A673 (cell line): Measurements from ENCODE around the gene SCRT2.

Experiments
- EZH2 ChIP-seq: fragments of 200-600 bp; sonication (generic); IDR thresholded peaks from 2 replicates; pipeline ENCODE4 v1.6.1; 2017; ENCODE audit warnings: borderline replicate concordance, low read depth, mild to moderate bottlenecking, mixed read lengths, antibody characterized with exemption, low read length; ENCODE audit not compliant: poor library complexity, severe bottlenecking
- TF ChIP-seq, protein P1 (sequence below): fragments of 300-800, 200-600 bp; sonication (generic); conservative IDR thresholded peaks from 2 replicates; pipeline ENCODE4 v1.5.1; 2017; ENCODE audit warnings: low read depth, mild to moderate bottlenecking, antibody characterized with exemption, low read length, moderate library complexity, mixed read lengths

DNA sequence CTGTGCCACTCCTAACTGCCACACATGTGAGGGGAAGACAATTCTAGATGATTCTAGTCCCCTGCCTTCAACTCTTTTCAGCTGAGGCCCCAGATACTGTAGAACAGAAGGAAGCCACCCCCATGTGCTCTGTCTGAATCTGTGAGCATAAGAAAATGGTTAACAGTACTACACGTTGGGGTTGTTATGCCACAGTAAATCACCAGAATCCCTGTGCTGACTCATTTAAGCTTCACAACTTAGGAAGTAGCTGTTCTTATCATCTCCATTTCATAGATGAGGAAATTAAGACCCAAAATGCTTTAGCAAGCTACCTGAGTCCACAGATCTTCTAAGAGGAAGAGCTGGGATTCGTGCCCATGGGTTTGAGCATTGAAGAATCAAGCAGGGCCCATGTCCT, 27.4 kb upstream of the SCRT2 start:
- TF ChIP-seq, protein P1, sequence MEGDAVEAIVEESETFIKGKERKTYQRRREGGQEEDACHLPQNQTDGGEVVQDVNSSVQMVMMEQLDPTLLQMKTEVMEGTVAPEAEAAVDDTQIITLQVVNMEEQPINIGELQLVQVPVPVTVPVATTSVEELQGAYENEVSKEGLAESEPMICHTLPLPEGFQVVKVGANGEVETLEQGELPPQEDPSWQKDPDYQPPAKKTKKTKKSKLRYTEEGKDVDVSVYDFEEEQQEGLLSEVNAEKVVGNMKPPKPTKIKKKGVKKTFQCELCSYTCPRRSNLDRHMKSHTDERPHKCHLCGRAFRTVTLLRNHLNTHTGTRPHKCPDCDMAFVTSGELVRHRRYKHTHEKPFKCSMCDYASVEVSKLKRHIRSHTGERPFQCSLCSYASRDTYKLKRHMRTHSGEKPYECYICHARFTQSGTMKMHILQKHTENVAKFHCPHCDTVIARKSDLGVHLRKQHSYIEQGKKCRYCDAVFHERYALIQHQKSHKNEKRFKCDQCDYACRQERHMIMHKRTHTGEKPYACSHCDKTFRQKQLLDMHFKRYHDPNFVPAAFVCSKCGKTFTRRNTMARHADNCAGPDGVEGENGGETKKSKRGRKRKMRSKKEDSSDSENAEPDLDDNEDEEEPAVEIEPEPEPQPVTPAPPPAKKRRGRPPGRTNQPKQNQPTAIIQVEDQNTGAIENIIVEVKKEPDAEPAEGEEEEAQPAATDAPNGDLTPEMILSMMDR: no peak
- no peak for TF ChIP-seq EZH2
